GM12873 (cell line): ENCODE measurements around the gene SDR9C7.

Experiments
- CTCF ChIP-seq: IDR thresholded peaks from 2 replicates; pipeline ENCODE4 v1.5.1; 2012; ENCODE audit warnings: low read depth, mild to moderate bottlenecking, moderate library complexity, low read length, control low read depth; ENCODE audit not compliant: insufficient read depth; ENCODE audit errors: missing control alignments

The SDR9C7 gene

GRCh38 chr12:56933826-56934625, at the start of gene SDR9C7:
SDR9C7 (minus strand) TSS chr12:56934408; CDS start chr12:56934261, 147 bp downstream.
- no peak for TF ChIP-seq CTCF

- no peak for TF ChIP-seq CTCF
Observed at GRCh38 chr12:56983386-56983785, 49.2 kb upstream of the SDR9C7 start.

DNA sequence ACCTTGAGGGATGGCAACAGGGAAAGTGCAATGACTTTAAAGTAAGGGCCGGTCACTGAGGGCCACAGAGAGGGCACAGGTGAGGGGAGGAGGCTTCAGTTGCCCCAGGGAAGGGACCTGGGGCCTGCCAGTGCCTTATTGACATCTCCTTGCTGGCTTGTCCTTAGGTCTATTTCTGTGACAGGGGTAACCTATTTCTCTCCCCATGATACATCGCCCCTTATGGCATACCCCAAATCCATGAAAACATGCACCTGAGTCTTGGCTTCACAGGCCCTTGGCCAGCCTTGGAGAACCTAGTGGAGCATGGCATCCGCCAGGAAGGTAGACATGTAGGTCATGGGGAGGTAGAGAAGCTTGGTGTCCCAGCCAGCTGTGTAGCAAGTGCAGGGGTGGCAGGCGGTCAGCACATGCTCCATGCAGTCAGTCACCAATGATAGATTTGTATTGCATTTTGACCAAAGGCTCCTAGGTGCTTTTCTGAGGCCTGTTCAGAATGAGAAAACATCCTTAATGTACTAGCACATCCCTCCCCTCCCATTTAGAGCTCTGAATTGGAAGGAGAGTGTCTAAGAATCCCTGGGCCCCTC, 46.8 kb upstream of the SDR9C7 start:
- TF ChIP-seq CTCF = no peak

DNA sequence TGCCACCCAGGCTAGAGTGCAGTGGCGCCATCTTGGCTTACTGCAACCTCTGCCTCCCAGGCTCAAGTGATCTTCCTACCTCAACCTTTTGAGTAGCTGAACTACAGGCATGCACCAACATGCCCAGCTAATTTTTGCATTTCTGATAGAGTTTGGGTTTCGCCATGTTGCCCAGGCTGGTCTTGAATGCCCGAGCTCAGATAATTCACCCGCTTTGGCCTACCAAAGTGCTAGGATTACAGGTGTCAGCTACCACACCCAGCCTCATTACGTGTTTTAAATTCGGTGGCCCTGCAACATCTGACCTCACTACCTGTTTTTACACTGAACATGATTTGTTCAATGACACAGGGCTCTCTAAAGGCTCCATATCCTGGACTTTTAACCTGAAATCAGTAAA, 46.1 kb upstream of the SDR9C7 start:
- no peak for TF ChIP-seq CTCF

GRCh38 chr12:56979628-56980027, 45.4 kb upstream of the SDR9C7 start:
- TF ChIP-seq CTCF = no peak

DNA sequence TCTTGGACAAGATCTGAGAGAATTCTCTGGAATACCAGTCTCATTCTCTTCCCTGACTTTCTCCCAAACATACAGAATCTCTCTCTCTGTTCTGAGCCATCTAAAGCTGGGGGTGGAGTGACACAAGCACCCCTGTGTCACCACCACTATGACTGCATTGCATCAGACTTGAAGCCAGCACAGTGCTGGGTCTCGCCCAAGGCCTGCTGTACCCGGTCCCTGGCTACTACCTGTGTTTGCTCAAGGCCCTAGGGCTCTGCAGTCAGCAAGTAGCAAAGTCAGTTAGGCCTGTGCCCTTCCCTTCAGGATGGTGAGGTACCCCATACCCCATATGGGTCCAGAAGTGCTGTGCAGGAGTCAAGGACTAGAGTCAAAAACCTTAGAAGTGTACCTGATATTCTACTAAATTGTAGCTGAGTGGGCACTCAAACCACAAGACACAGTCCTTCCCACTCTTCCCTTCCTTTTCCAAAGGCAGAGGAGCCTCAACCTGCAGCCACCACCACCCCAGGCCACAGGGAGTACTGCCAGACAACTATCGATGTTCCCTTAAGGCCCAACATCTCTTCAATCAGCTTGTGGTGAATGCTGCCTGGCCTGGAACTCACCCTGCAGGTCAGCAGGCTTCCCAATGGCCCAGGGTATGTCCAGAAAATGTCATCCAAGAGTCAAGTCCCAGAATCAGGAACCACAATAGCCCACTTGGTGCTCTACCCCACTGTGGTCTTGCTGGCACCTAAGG, 44.4 kb upstream of the SDR9C7 start:
- no peak for TF ChIP-seq CTCF

DNA sequence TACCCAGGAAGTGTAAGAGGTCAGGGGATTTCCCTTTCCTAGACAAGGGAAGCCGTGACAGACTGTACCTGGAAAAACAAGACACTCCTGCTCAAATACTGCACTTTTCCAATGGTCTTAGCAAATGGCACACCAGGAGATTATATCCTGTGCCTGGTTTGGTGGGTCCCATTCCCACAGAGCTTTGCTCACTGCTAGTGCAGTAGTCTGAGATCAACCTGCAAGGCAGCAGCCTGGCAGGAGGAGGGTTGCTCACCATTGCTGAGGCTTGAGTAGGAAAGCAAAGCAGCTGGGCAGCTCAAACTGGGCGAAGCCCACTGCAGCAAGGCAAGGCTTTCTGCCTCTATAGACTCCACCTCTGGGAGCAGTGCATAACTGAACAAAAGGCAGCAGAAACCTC, 24.2 kb upstream of the SDR9C7 start:
- TF ChIP-seq CTCF = no peak
